IMR-90 (cell line): ENCODE data around the gene TPM4. TPM values are rescaled to one million over a fixed set of nuclear protein-coding genes. Genes with fewer than 3 reads are reported as not detected.
A peak's percentile ranks its signal among the peaks of the same experiment; 100 is the strongest.

ENCODE experiments used
- ATAC-seq: fragments of 200-7000 bp; cut with Tn5 transposase; 2 replicates; pipeline ENCODE4 v1.9.1; 2020; ENCODE audit warnings: low read depth, mild to moderate bottlenecking, moderate library complexity
- BruUV-seq: library from RNA; stranded (reverse); fragments of 400-500 nt; replicated peaks from 2 replicates; lab custom pipeline; 2021; lab: Mats Ljungman, UMichigan
- CTCF ChIA-PET: fragments of 300-600 bp; formaldehyde crosslinking; extraction: SDS; loops from one replicate; lab custom pipeline; 2021; ENCODE audit warnings: antibody characterized with exemption; lab: Yijun Ruan, JAX
- POLR2A ChIA-PET: fragments of 300-600 bp; sonication (Branson Sonifier 250); formaldehyde crosslinking; loops from one replicate; lab custom pipeline; 2022; ENCODE audit warnings: antibody characterized with exemption; ENCODE audit not compliant: unreplicated experiment; lab: Charles Lee
- DNase-seq: peaks from one replicate; pipeline ENCODE4 v3.0.0; 2013
- H2AFZ ChIP-seq: replicated peaks from 2 replicates; pipeline ENCODE3; 2013; ENCODE audit warnings: low read length, mild to moderate bottlenecking; ENCODE audit not compliant: poor library complexity
- H2AK5ac ChIP-seq: 2 replicates; pipeline ENCODE4 v1.6.1; 2013; ENCODE audit warnings: low read depth, low read length, inconsistent platforms
- H2AK9ac ChIP-seq: replicated peaks from 2 replicates; pipeline ENCODE3; 2013; ENCODE audit warnings: mild to moderate bottlenecking, low read depth, low read length, moderate library complexity; ENCODE audit not compliant: poor library complexity
- H2BK120ac ChIP-seq: 2 replicates; pipeline ENCODE4 v1.6.1; 2013; ENCODE audit warnings: low read depth, low read length, inconsistent platforms
- H2BK15ac ChIP-seq: 3 replicates; pipeline ENCODE4 v1.6.1; 2013; ENCODE audit warnings: low read depth, low read length, inconsistent platforms
- H2BK20ac ChIP-seq: 2 replicates; pipeline ENCODE4 v1.6.1; 2013; ENCODE audit warnings: low read depth, mild to moderate bottlenecking, inconsistent platforms, low read length, moderate library complexity
- H2BK5ac ChIP-seq: 2 replicates; pipeline ENCODE4 v1.6.1; 2013; ENCODE audit warnings: mild to moderate bottlenecking, low read depth, low read length, inconsistent platforms; ENCODE audit not compliant: poor library complexity, severe bottlenecking
- H3K14ac ChIP-seq: replicated peaks from 2 replicates; pipeline ENCODE4 v1.6.1; 2013; ENCODE audit warnings: low read depth, low read length, inconsistent platforms
- H3K18ac ChIP-seq: 2 replicates; pipeline ENCODE4 v1.6.1; 2013; ENCODE audit warnings: low read depth, low read length, control low read depth
- H3K23ac ChIP-seq: 2 replicates; pipeline ENCODE4 v1.6.1; 2013; ENCODE audit warnings: low read depth, low read length, inconsistent platforms
- H3K27ac ChIP-seq: 2 replicates; pipeline ENCODE4 v1.5.1; 2013; ENCODE audit warnings: mild to moderate bottlenecking, control low read depth, low read length; ENCODE audit not compliant: insufficient read depth
- H3K27me3 ChIP-seq: 2 replicates; pipeline ENCODE4 v1.6.1; 2013; ENCODE audit warnings: low read length; ENCODE audit not compliant: control insufficient read depth, insufficient read depth
- H3K36me3 ChIP-seq: 2 replicates; pipeline ENCODE4 v1.6.1; 2013; ENCODE audit warnings: low read length, mixed read lengths; ENCODE audit not compliant: control insufficient read depth, insufficient read depth
- H3K4ac ChIP-seq: 2 replicates; pipeline ENCODE4 v1.6.1; 2013; ENCODE audit warnings: low read depth, low read length, inconsistent platforms
- H3K4me1 ChIP-seq: 2 replicates; pipeline ENCODE4 v1.6.1; 2013; ENCODE audit warnings: low read length, mixed read lengths; ENCODE audit not compliant: control insufficient read depth, insufficient read depth
- H3K4me2 ChIP-seq: 2 replicates; pipeline ENCODE4 v1.6.1; 2013; ENCODE audit warnings: low read depth, mild to moderate bottlenecking, control low read depth, low read length, moderate library complexity
- H3K4me3 ChIP-seq: 2 replicates; pipeline ENCODE4 v1.5.1; 2013; ENCODE audit warnings: low read depth, mild to moderate bottlenecking, control low read depth, low read length, moderate library complexity; ENCODE audit not compliant: insufficient read depth
- H3K56ac ChIP-seq: 2 replicates; pipeline ENCODE4 v1.6.1; 2013; ENCODE audit warnings: low read length, inconsistent platforms; ENCODE audit not compliant: insufficient read depth; ENCODE audit errors: extremely low read depth
- H3K79me1 ChIP-seq, 2 experiments: 2 replicates each; pipeline ENCODE4 v1.6.1; 2013; ENCODE audit warnings: low read length in 2 of 2, inconsistent platforms in 1 of 2, low read depth in 1 of 2
- H3K9ac ChIP-seq: 2 replicates; pipeline ENCODE4 v1.6.1; 2013; ENCODE audit warnings: low read depth, low read length, control low read depth
- H3K9me1 ChIP-seq: 2 replicates; pipeline ENCODE4 v1.6.1; 2013; ENCODE audit warnings: low read length, inconsistent platforms; ENCODE audit not compliant: insufficient read depth
- H3K9me3 ChIP-seq: 2 replicates; pipeline ENCODE4 v1.6.1; 2013; ENCODE audit warnings: low read length; ENCODE audit not compliant: control insufficient read depth, insufficient read depth
- H4K20me1 ChIP-seq: 2 replicates; pipeline ENCODE4 v1.6.1; 2013; ENCODE audit warnings: low read length, inconsistent platforms; ENCODE audit not compliant: insufficient read depth
- H4K5ac ChIP-seq: 2 replicates; pipeline ENCODE4 v1.6.1; 2013; ENCODE audit warnings: mild to moderate bottlenecking, low read depth, low read length, control low read depth
- H4K8ac ChIP-seq, 2 experiments: 2 replicates each; pipeline ENCODE4 v1.6.1; 2013; ENCODE audit warnings: low read depth in 2 of 2, low read length in 2 of 2, control low read depth in 1 of 2, inconsistent platforms in 1 of 2
- H4K91ac ChIP-seq: 2 replicates; pipeline ENCODE4 v1.6.1; 2013; ENCODE audit warnings: low read depth, low read length, inconsistent platforms; ENCODE audit not compliant: insufficient read depth
- BHLHE40 ChIP-seq: fragments of 150-350 bp; IDR thresholded peaks from 2 replicates; pipeline ENCODE4 v1.6.1; 2016; ENCODE audit warnings: mild to moderate bottlenecking, low read depth, low read length
- CTCF ChIP-seq: conservative IDR thresholded peaks from 2 replicates; pipeline ENCODE4 v1.5.1; 2012; ENCODE audit warnings: mild to moderate bottlenecking, low read depth, low read length, improper control_type of control experiment
- MAFK ChIP-seq: IDR thresholded peaks from 2 replicates; pipeline ENCODE4 v1.6.1; 2012; ENCODE audit warnings: low read depth, low read length, improper control_type of control experiment
- MXI1 ChIP-seq: IDR thresholded peaks from 2 replicates; pipeline ENCODE4 v1.6.1; 2012; ENCODE audit warnings: low read depth, mild to moderate bottlenecking, low read length, moderate library complexity, borderline replicate concordance
- RAD21 ChIP-seq: IDR thresholded peaks from 2 replicates; pipeline ENCODE4 v1.6.1; 2012; ENCODE audit warnings: low read length, improper control_type of control experiment
- RCOR1 ChIP-seq: IDR thresholded peaks from 2 replicates; pipeline ENCODE4 v1.6.1; 2012; ENCODE audit warnings: mild to moderate bottlenecking, low read length, improper control_type of control experiment; ENCODE audit not compliant: insufficient replicate concordance
- WGBS, 2 experiments: methylation state at CpG; one replicate each; pipeline versions ENCODE4 v1.1.5 to v1.1.7; 2013; ENCODE audit warnings: missing lambda C conversion rate in 2 of 2; ENCODE audit not compliant: insufficient read length in 1 of 2; ENCODE audit errors: extremely low coverage in 2 of 2; 5-methylcytosine and 5-hydroxymethylcytosine counted together
- dilution Hi-C: fragments of 300-500 bp; cut with HindIII; formaldehyde crosslinking; loops from one replicate; pipeline ENCODE4 v1.14.3; 2018; ENCODE audit warnings: low sequenced_read_pairs; ENCODE audit not compliant: unreplicated experiment
- in situ Hi-C: fragments of 300-500 bp; cut with MboI; formaldehyde crosslinking; loops from 3 replicates; pipeline ENCODE4 v1.14.3; 2019; ENCODE audit warnings: low sequenced_read_pairs, inconsistent platforms, mixed read lengths
- intact Hi-C: fragments of 100-400 bp; cut with micrococcal nuclease; formaldehyde crosslinking; loops from 2 replicates; pipeline ENCODE4 v1.10.0; 2022
- polyA plus RNA-seq, 3 experiments: library from polyadenylated mRNA; depleted of rRNA; stranded (reverse); fragments of >200 nt; gene quantifications; 2 replicates each; pipeline ENCODE4 v1.2.3, GENCODE V29; 2012; ENCODE audit warnings: low replicate concordance in 1 of 3
- total RNA-seq: library from RNA; depleted of rRNA; stranded (reverse); fragments of >200 nt; gene quantifications from 2 replicates; pipeline ENCODE4 v1.2.3, GENCODE V29; 2012
- TF ChIP-seq, protein P1 (sequence below): fragments of 150-350 bp; IDR thresholded peaks from 2 replicates; pipeline ENCODE4 v1.6.1; 2016; ENCODE audit warnings: low read depth, mild to moderate bottlenecking, low read length, moderate library complexity, borderline replicate concordance

TPM4 gene
- total and polyA plus RNA-seq, 2 of the 4 experiments (the other 2 are of a cell fraction) = 1,075 to 1,160 TPM

GRCh38 chr19:16073481-16073880 lies 2.8 kb upstream of the TPM4 start:
- Histone ChIP-seq H3K56ac (no peak overlapping the region), H2BK120ac (no peak overlapping the region), H3K27ac (0 out of 2 replicates have a peak overlapping the region, but pooled peaks have one; percentile 10), H3K9me1 (peaks cover 20% of the 10 kb centered on the region), H3K9ac (no peak overlapping the region), H4K91ac (no peak overlapping the region), H3K4ac (no peak overlapping the region), H4K5ac (no peak overlapping the region), H2AFZ (no peak overlapping the region), H3K36me3 (peaks cover 14% of the 10 kb centered on the region), H3K4me3 (no peak overlapping the region), H2BK20ac (no peak overlapping the region), H3K9me3 (no peaks in the 10 kb centered on the region), H3K14ac (no peak overlapping the region), H2AK9ac (no peak overlapping the region), H4K20me1 (peaks cover 16% of the 10 kb centered on the region; the same call in 1 of the 2 replicates), H3K79me1 (peaks cover 25 to 67% of the 10 kb centered on the region in 2 experiments), H2BK15ac (no peak overlapping the region), H3K23ac (no peak overlapping the region), H3K27me3 (no peaks in the 10 kb centered on the region), H3K18ac (no peak overlapping the region), H3K4me2 (no peak overlapping the region), H4K8ac (no peak overlapping the region), H2AK5ac (peak overlapping the region; percentile 56; the same call in 1 of the 2 replicates), H3K4me1 (peaks cover 9% of the 10 kb centered on the region), H2BK5ac (no peak overlapping the region)
- intact Hi-C loops (no loop called here), dilution Hi-C loops (no loop called here), in situ Hi-C loops (no loop called here)
- no TSS peak for BruUV-seq
- no peak for ATAC-seq
- no CpG with 5 or more reads among the region's 7 CpGs for WGBS, 2 experiments
- POLR2A ChIA-PET = interaction anchor here (0.5 kb wide), 1 partner anchor 1504 kb away, joined by 3 read pairs; no protein-coding TSS in a partner anchor
- no peak for DNase-seq
- CTCF ChIA-PET = no interaction called here
- TF ChIP-seq RCOR1 (no peak), CTCF (no peak), RAD21 (no peak), MAFK (no peak), MXI1 (no peak), BHLHE40 (no peak)
- TF ChIP-seq, protein P1, sequence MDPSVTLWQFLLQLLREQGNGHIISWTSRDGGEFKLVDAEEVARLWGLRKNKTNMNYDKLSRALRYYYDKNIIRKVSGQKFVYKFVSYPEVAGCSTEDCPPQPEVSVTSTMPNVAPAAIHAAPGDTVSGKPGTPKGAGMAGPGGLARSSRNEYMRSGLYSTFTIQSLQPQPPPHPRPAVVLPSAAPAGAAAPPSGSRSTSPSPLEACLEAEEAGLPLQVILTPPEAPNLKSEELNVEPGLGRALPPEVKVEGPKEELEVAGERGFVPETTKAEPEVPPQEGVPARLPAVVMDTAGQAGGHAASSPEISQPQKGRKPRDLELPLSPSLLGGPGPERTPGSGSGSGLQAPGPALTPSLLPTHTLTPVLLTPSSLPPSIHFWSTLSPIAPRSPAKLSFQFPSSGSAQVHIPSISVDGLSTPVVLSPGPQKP = no peak
